Astrocyte of the cerebellum (primary cell): ENCODE data around the gene KIAA1586.

Experiments
- DNase-seq: peaks from one replicate; pipeline ENCODE4 v3.0.0-alpha.2; 2011; ENCODE audit warnings: low read depth
- H3K4me3 ChIP-seq: 2 replicates; pipeline ENCODE4 v1.5.1; 2011; ENCODE audit warnings: mild to moderate bottlenecking, low read depth, low read length, moderate library complexity
- in situ Hi-C: cut with HindIII; loops from 2 replicates; pipeline ENCODE4 v1.10.0; 2017; ENCODE audit warnings: low sequenced_read_pairs
- TF ChIP-seq, protein P1 (sequence below): IDR thresholded peaks from 2 replicates; pipeline ENCODE4 v1.5.1; 2012; ENCODE audit warnings: low read length, low read depth, moderate library complexity, mild to moderate bottlenecking; ENCODE audit errors: missing control alignments

Gene KIAA1586

DNA sequence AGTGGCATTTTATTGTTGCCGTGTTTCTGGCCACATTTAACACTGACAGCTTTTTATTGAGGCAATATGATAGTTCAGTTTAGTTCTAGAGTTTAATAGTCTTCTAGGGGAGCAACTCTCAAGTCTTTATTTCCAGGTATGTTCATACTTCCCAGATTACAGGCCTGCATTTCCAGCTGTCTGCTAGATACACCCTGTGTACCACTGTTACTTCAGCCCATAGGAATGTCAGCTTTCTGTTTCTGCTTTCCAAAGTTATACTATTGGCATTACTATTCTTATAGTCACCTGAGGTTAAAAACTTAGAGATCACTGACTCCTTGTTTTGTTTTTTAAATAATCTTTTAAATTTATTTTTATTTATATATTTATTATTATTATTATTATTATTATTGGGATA is 51.1 kb downstream of the KIAA1586 start:
- DNase-seq, result no peak
- H3K4me3 ChIP-seq, result no peak overlapping the region
- in situ Hi-C loops, result no loop called here
- TF ChIP-seq, protein P1, sequence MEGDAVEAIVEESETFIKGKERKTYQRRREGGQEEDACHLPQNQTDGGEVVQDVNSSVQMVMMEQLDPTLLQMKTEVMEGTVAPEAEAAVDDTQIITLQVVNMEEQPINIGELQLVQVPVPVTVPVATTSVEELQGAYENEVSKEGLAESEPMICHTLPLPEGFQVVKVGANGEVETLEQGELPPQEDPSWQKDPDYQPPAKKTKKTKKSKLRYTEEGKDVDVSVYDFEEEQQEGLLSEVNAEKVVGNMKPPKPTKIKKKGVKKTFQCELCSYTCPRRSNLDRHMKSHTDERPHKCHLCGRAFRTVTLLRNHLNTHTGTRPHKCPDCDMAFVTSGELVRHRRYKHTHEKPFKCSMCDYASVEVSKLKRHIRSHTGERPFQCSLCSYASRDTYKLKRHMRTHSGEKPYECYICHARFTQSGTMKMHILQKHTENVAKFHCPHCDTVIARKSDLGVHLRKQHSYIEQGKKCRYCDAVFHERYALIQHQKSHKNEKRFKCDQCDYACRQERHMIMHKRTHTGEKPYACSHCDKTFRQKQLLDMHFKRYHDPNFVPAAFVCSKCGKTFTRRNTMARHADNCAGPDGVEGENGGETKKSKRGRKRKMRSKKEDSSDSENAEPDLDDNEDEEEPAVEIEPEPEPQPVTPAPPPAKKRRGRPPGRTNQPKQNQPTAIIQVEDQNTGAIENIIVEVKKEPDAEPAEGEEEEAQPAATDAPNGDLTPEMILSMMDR, result no peak

DNA sequence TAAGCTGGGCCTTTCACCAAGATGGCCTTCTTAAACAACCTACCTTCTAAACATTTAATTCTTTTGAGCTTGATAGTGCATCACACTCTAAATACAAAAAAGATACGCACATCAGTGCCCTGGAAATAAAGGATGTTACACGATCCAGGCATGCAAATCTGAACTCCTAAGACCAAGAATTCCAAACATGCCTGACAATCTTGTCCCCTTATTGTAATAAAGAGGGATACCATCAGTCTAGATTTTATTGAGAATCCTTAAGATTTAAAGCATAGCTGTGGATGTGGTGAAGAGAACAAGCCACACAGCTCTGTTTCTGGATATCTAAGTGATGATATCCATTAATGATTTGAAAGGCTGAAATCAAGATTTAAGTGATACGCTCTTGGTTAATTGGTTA is 56.5 kb downstream of the KIAA1586 start:
- H3K4me3 ChIP-seq, result no peak overlapping the region
- in situ Hi-C loops, result no loop called here
- DNase-seq, result no peak
- TF ChIP-seq, protein P1, result no peak

DNA sequence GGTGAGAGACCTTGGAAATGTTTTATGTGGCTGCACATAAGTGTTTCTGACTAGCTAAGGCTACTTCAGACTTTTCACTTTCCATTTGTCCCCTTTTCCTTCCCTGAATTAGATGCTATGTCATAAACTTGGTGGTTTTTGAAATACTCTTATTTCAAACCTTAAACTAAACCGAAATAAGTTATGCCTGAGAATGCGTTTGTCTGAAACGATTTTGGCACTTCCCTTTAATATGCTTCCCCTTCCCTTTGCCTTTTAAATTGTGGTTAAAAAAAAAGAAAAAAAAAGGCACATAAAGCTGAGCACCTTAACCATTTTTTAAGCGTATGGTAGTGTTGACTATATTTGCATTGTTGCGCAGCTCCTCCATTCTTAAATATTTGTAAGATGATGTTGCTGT is 57.8 kb downstream of the KIAA1586 start:
- in situ Hi-C loops, result no loop called here
- TF ChIP-seq, protein P1, result no peak
- DNase-seq, result no peak
- H3K4me3 ChIP-seq, result no peak overlapping the region
